Trophoblast cell (in vitro differentiated cells and primary cell): ENCODE results near the gene ASTN2.

ENCODE experiments used
- DNase-seq, 2 donors: peaks; one replicate each; pipeline ENCODE4 v3.0.0-alpha.2; 2016
- H2AFZ ChIP-seq: 2 replicates; pipeline ENCODE4 v1.6.1; 2013; ENCODE audit warnings: low read length, moderate library complexity, mild to moderate bottlenecking; ENCODE audit not compliant: insufficient read depth, poor library complexity
- H2AK5ac ChIP-seq: 2 replicates; pipeline ENCODE4 v1.6.1; 2013; ENCODE audit warnings: mild to moderate bottlenecking, low read length
- H2BK120ac ChIP-seq: 2 replicates; pipeline ENCODE4 v1.6.1; 2013; ENCODE audit warnings: low read length, mild to moderate bottlenecking, moderate library complexity; ENCODE audit not compliant: insufficient read depth, poor library complexity
- H2BK12ac ChIP-seq: 2 replicates; pipeline ENCODE4 v1.6.1; 2013; ENCODE audit warnings: mild to moderate bottlenecking, low read length, moderate library complexity
- H2BK5ac ChIP-seq: 2 replicates; pipeline ENCODE4 v1.6.1; 2013; ENCODE audit warnings: low read length, low read depth, moderate library complexity, mild to moderate bottlenecking; ENCODE audit not compliant: poor library complexity
- H3K14ac ChIP-seq: 2 replicates; pipeline ENCODE4 v1.6.1; 2013; ENCODE audit warnings: mild to moderate bottlenecking, low read length
- H3K18ac ChIP-seq: 2 replicates; pipeline ENCODE4 v1.6.1; 2013; ENCODE audit warnings: mild to moderate bottlenecking, low read length
- H3K23ac ChIP-seq: 2 replicates; pipeline ENCODE4 v1.6.1; 2013; ENCODE audit warnings: low read length
- H3K27ac ChIP-seq: 2 replicates; pipeline ENCODE4 v1.5.1; 2013; ENCODE audit warnings: low read depth, mild to moderate bottlenecking, inconsistent platforms, low read length, moderate library complexity
- H3K27me3 ChIP-seq: 2 replicates; pipeline ENCODE4 v1.6.1; 2013; ENCODE audit warnings: inconsistent platforms, mild to moderate bottlenecking, low read length, moderate library complexity; ENCODE audit not compliant: insufficient read depth
- H3K36me3 ChIP-seq, 2 experiments: 1 replicate in 1 of 2; 2 replicates in 1 of 2; pipeline ENCODE4 v1.6.1; 2013; ENCODE audit warnings: low read length in 2 of 2, mild to moderate bottlenecking in 2 of 2, moderate library complexity in 1 of 2; ENCODE audit not compliant: insufficient read depth in 2 of 2, control insufficient read depth in 1 of 2
- H3K4ac ChIP-seq: 2 replicates; pipeline ENCODE4 v1.6.1; 2013; ENCODE audit warnings: low read depth, mild to moderate bottlenecking, low read length, moderate library complexity
- H3K4me1 ChIP-seq, 2 experiments: 1 replicate in 1 of 2; 2 replicates in 1 of 2; pipeline ENCODE4 v1.6.1; 2013; ENCODE audit warnings: low read length in 2 of 2, mild to moderate bottlenecking in 2 of 2, moderate library complexity in 1 of 2; ENCODE audit not compliant: insufficient read depth in 2 of 2, control insufficient read depth in 1 of 2
- H3K4me2 ChIP-seq: 2 replicates; pipeline ENCODE4 v1.6.1; 2013; ENCODE audit warnings: inconsistent platforms, mild to moderate bottlenecking, low read length, moderate library complexity
- H3K4me3 ChIP-seq: 2 replicates; pipeline ENCODE4 v1.5.1; 2013; ENCODE audit warnings: mild to moderate bottlenecking, low read depth, low read length, inconsistent platforms
- H3K79me1 ChIP-seq: one replicate; pipeline ENCODE4 v1.6.1; 2013; ENCODE audit warnings: low read length
- H3K79me2 ChIP-seq: 2 replicates; pipeline ENCODE4 v1.6.1; 2013; ENCODE audit warnings: low read length, mild to moderate bottlenecking; ENCODE audit not compliant: control insufficient read depth, insufficient read depth, poor library complexity
- H3K9ac ChIP-seq: 2 replicates; pipeline ENCODE4 v1.6.1; 2013; ENCODE audit warnings: mild to moderate bottlenecking, low read length
- H3K9me3 ChIP-seq: 2 replicates; pipeline ENCODE4 v1.6.1; 2013; ENCODE audit warnings: low read depth, mild to moderate bottlenecking, control low read depth, inconsistent platforms, low read length; ENCODE audit not compliant: insufficient read depth
- H4K12ac ChIP-seq: 2 replicates; pipeline ENCODE4 v1.6.1; 2013; ENCODE audit warnings: low read depth, mild to moderate bottlenecking, low read length, moderate library complexity
- H4K8ac ChIP-seq: 2 replicates; pipeline ENCODE4 v1.6.1; 2013; ENCODE audit warnings: low read depth, mild to moderate bottlenecking, low read length, moderate library complexity
- H4K91ac ChIP-seq: one replicate; pipeline ENCODE4 v1.6.1; 2013; ENCODE audit warnings: low read depth, mild to moderate bottlenecking, low read length, moderate library complexity
- WGBS: extraction: QIAGEN DNeasy Blood & Tissue Kit; methylation state at CpG from one replicate; pipeline ENCODE4 v1.1.7; 2013; ENCODE audit warnings: missing lambda C conversion rate; ENCODE audit not compliant: insufficient read length, insufficient coverage; ENCODE audit errors: extremely low coverage; 5-methylcytosine and 5-hydroxymethylcytosine counted together

The ASTN2 gene

DNA sequence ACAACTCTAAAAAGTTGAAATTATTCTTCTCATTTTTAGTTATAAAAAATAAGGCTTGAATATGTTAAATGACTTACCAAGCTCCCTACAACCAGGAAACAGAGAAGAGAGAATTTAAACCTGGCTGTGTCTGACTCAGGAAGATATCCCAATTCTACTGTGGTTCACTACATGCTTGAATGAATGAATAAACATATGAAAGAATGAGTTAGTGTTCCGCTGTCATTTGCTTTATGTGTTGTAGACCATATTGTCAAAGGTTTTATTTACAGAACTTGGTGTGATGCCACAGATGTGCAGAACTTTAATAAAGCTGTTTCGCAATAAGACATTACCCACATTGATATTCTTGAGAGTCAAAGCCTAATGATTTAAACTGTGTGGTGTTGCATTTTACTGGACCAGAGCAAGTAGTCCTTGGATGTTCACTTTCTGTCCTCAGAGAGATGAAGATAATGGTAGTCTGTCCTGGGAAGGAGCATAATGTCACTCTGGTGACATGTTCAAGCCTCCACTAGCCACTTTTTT, 414.6 kb downstream of the ASTN2 start:
- Histone ChIP-seq H4K12ac (no peak overlapping the region), H2BK12ac (no peak overlapping the region), H3K14ac (no peak overlapping the region), H3K36me3 (no peaks in the 10 kb centered on the region), H4K91ac (no peak overlapping the region), H2BK5ac (no peak overlapping the region), H2BK120ac (no peak overlapping the region), H3K23ac (no peak overlapping the region), H3K27ac (no peak overlapping the region), H3K18ac (no peak overlapping the region), H3K27me3 (no peaks in the 10 kb centered on the region), H3K4ac (no peak overlapping the region), H3K79me2 (no peaks in the 10 kb centered on the region), H3K4me1 (no peaks in the 10 kb centered on the region), H3K4me2 (no peak overlapping the region), H3K4me3 (no peak overlapping the region), H3K9ac (no peak overlapping the region), H3K79me1 (no peaks in the 10 kb centered on the region), H2AK5ac (no peak overlapping the region), H3K9me3 (no peaks in the 10 kb centered on the region), H4K8ac (no peak overlapping the region), H2AFZ (no peak overlapping the region)
- no CpG with 5 or more reads among the region's 2 CpGs for WGBS
- no peak for DNase-seq

DNA sequence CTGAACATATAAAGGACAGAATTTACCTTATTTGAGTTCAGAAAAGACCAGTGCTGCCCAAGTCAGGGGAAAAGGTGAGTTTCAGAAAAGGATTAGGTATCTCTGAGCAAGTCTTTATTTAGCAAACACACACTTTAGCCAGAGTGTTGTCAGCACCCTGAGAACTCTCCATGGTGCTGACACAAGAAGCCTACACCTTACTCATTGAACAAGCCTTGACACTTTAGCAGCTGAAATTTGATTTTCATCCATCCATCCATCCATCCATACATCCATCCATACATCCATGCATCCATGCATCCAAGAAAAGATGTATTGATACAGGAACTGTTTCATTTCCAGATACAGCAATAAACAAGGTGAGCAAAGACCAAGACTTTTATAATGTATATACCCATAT, 416.6 kb downstream of the ASTN2 start:
- no peak overlapping the region for H3K23ac ChIP-seq
- H2BK120ac ChIP-seq: no peak overlapping the region
- H3K4me2 ChIP-seq: no peak overlapping the region
- H2AFZ ChIP-seq: no peak overlapping the region
- no peak overlapping the region for H3K4me3 ChIP-seq
- no peak overlapping the region for H2BK5ac ChIP-seq
- no peaks in the 10 kb centered on the region for H3K79me1 ChIP-seq
- H4K8ac ChIP-seq: no peak overlapping the region
- H3K14ac ChIP-seq: no peak overlapping the region
- no peaks in the 10 kb centered on the region for H3K27me3 ChIP-seq
- H3K36me3 ChIP-seq: no peaks in the 10 kb centered on the region
- H3K79me2 ChIP-seq: no peaks in the 10 kb centered on the region
- H3K4ac ChIP-seq: no peak overlapping the region
- H3K9ac ChIP-seq: no peak overlapping the region
- no peak overlapping the region for H2BK12ac ChIP-seq
- no peaks in the 10 kb centered on the region for H3K4me1 ChIP-seq
- no peak overlapping the region for H3K18ac ChIP-seq
- no peaks in the 10 kb centered on the region for H3K9me3 ChIP-seq
- H2AK5ac ChIP-seq: no peak overlapping the region
- no peak overlapping the region for H4K12ac ChIP-seq
- no peak overlapping the region for H3K27ac ChIP-seq
- DNase-seq: peak in 1 of 2 donors; percentile 56
- no peak overlapping the region for H4K91ac ChIP-seq

DNA sequence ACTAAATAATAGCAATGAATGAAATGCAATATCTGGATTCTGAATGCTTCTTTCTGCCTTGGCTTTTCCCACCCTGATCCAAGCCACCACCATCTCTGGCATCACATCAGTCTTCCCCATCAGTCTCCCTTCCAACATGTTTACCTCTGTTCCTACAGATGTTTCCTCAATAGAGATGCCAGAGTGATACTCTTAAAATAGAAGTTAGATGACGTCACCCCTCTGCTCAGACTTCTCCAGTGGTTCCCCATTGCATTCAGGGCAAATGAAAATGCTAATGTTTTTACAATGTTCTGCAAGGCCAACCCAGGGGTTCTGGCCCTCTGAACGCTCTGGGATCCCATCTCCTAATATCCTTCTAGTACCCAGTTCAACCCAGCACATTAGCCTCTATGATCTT, 422.0 kb downstream of the ASTN2 start:
- no peaks in the 10 kb centered on the region for H3K27me3 ChIP-seq
- no peaks in the 10 kb centered on the region for H3K9me3 ChIP-seq
- H3K79me1 ChIP-seq: no peaks in the 10 kb centered on the region
- H3K14ac ChIP-seq: no peak overlapping the region
- no peaks in the 10 kb centered on the region for H3K79me2 ChIP-seq
- no peak overlapping the region for H3K4me2 ChIP-seq
- H3K4me3 ChIP-seq: no peak overlapping the region
- H4K12ac ChIP-seq: no peak overlapping the region
- H4K8ac ChIP-seq: no peak overlapping the region
- no peak overlapping the region for H3K27ac ChIP-seq
- DNase-seq: peak in 1 of 2 donors; percentile 25
- no peak overlapping the region for H3K18ac ChIP-seq
- H2AK5ac ChIP-seq: no peak overlapping the region
- H3K4ac ChIP-seq: no peak overlapping the region
- H3K23ac ChIP-seq: no peak overlapping the region
- H2BK12ac ChIP-seq: no peak overlapping the region
- H3K9ac ChIP-seq: no peak overlapping the region
- H4K91ac ChIP-seq: no peak overlapping the region
- no peaks in the 10 kb centered on the region for H3K4me1 ChIP-seq
- no peak overlapping the region for H2BK5ac ChIP-seq
- no peak overlapping the region for H2AFZ ChIP-seq
- H2BK120ac ChIP-seq: no peak overlapping the region
- H3K36me3 ChIP-seq: no peaks in the 10 kb centered on the region
- no CpG with 5 or more reads among the region's 2 CpGs for whole genome bisulfite sequencing

DNA sequence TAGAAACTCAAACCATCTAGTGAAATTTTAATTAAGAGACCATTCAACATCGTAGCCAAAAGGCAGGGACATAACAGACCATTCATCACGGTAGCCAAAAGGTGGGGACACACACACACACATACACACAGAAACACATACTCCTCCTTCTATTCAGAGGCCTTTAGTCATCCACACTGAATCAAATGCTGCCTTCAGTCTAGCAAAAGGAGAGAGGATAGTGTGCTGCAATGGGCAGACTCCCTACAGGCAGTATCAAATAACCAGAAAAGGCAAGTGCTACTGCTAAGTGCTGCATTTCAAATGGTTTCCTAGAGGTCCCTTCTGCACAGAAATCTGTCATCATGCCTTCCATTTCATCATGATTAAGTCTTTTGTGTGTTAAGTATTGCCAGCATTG, 423.8 kb downstream of the ASTN2 start:
- Histone ChIP-seq H2BK12ac (no peak overlapping the region), H3K27ac (no peak overlapping the region), H2BK120ac (no peak overlapping the region), H3K36me3 (no peaks in the 10 kb centered on the region), H3K14ac (no peak overlapping the region), H3K18ac (no peak overlapping the region), H3K4me2 (no peak overlapping the region), H3K23ac (no peak overlapping the region), H4K8ac (no peak overlapping the region), H3K79me1 (no peaks in the 10 kb centered on the region), H2AFZ (no peak overlapping the region), H3K9ac (no peak overlapping the region), H2BK5ac (no peak overlapping the region), H3K4me3 (no peak overlapping the region), H2AK5ac (no peak overlapping the region), H3K9me3 (no peaks in the 10 kb centered on the region), H4K12ac (no peak overlapping the region), H3K79me2 (no peaks in the 10 kb centered on the region), H3K27me3 (no peaks in the 10 kb centered on the region), H3K4me1 (no peaks in the 10 kb centered on the region), H3K4ac (no peak overlapping the region), H4K91ac (no peak overlapping the region)
- no peak for DNase-seq
- no CpG with 5 or more reads among the region's 2 CpGs for WGBS
